ENCODE data around the gene RPL27A. TPM values are rescaled to one million over a fixed set of nuclear protein-coding genes. Genes with fewer than 3 reads are reported as not detected.

The RPL27A gene
- total RNA-seq, 1 donor from 2014 or later = 856 TPM

Other genes with a start within 250 kb of the RPL27A start
- 4.1 and 6.4 TPM in 2 replicates for gene STK33, start 88.6 kb upstream of the RPL27A start, total RNA-seq
- gene TRIM66, start 127 bp upstream of the RPL27A start, total RNA-seq = 4.0 and 4.7 TPM in 2 replicates
- gene AKIP1, start 228.4 kb downstream of the RPL27A start, total RNA-seq = 49.3 and 54.5 TPM in 2 replicates